UCSD-AML1 (cell line): ENCODE measurements around the gene CNOT8.
"Not testable (repeated sequence)": the region's sequence is repeated elsewhere in the genome, so short reads cannot be mapped to it uniquely, and the experiment has no call there.

Experiments used
- DNase-seq: peaks from one replicate; lab custom pipeline; 2025; ENCODE audit not compliant: unreplicated experiment; lab: John Stamatoyannopoulos, UW

Gene CNOT8

DNA sequence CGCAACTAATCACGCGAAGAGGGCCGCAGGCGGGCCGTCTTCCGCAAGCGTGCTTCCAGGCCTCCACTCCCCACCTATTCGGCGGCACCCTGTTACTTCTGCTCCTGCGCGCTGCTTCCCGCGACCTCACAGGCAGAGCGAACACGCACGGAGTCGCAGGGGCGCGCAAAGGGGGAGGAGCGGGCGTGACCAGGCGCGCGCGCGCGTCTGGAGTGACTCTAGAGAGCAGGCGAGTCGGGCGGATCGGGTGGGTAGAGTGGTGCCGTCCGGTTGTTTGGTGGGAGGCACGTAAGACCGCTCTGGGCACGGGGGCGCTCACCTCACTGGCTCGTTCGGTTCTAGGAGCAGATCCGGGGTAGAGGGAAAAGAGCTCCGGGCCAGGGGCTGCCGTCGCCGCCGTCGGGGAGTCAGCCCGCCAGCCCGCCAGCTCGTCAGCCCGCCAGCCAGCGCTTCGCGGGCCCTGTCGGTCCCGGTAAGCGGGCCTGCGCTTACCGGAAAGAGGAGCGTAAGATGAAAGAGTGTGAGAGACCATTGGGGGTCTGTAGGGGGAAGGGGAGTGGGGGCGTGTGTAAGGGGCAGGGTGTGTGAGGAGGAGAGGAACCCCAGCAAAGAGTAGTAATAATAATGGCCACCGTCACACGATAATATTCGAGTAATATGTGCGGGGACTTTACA lies at the start of gene CNOT8:
CNOT8 (plus strand) TSS at position 331 of the 675 bp plus-strand sequence. CDS start 4,652 bp downstream, outside the sequence.
- peak; percentile 98 for DNase-seq

DNA sequence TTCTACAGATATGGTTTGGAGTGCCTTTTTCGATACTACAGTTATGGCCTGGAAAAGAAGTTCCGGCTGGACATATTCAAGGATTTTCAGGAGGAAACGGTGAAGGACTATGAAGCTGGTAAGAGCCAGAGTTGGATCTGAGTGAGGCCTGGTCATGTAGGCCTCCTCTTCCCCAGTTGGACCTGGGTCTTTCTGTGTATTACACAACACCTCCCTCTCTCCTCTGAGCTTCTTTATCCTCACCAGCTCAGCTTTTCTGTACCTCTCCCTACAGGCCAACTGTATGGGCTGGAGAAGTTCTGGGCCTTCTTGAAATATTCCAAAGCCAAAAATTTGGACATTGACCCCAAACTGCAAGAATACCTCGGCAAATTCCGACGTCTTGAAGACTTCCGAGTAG lies 47.2 kb upstream of the CNOT8 start:
- no peak for DNase-seq

GRCh38 chr5:154811653-154812465 lies 46.6 kb upstream of the CNOT8 start:
- peak; percentile 46 for DNase-seq

- DNase-seq: no peak
These were observed 45.3 kb upstream of the CNOT8 start for GRCh38 chr5:154813158-154813557.

GRCh38 chr5:154813736-154814135 lies 44.7 kb upstream of the CNOT8 start:
- DNase-seq: no peak

DNA sequence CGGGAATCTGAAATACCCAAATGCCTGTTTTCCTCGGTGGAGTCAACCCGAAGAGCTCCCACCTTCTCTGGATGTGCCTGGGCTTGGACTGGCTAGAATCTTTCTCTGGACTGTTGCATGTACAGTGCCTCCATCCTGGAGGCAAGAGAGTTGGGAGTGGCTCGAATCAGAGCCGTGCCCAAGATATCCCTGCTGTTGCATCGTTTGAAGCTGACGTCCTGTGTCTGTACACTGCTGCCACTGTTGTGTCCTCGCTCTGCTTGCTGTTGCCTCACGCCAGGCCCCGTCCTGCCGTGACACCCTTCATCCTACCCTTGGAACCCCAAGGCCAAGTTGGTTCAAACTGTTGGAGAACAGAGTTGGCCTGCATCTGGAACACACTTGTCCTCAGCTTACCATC lies 43.4 kb upstream of the CNOT8 start:
- no peak for DNase-seq

- no peak for DNase-seq
These were observed 42.7 kb upstream of the CNOT8 start for GRCh38 chr5:154815684-154816247.

GRCh38 chr5:154816891-154817492 lies 41.4 kb upstream of the CNOT8 start:
- no peak for DNase-seq

DNA sequence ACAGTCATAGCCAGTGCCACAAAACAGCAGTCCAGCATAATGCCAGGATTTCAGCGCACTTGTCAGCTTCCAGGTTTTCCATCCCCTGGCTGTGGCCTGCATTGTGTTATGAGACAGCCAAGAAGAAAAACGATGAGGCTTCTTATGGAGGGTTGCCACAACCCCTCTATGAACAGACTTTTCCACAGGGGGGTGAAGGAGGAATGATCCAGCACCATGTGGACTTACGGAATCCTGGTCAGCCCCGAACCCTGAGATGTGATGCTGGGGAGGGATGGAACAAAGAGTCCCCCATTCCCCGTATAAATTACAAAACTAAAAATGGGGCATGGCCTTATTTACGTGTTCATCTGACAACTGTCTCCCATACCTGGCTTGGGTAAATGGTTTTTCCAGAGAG lies 40.6 kb upstream of the CNOT8 start:
- no peak for DNase-seq

DNA sequence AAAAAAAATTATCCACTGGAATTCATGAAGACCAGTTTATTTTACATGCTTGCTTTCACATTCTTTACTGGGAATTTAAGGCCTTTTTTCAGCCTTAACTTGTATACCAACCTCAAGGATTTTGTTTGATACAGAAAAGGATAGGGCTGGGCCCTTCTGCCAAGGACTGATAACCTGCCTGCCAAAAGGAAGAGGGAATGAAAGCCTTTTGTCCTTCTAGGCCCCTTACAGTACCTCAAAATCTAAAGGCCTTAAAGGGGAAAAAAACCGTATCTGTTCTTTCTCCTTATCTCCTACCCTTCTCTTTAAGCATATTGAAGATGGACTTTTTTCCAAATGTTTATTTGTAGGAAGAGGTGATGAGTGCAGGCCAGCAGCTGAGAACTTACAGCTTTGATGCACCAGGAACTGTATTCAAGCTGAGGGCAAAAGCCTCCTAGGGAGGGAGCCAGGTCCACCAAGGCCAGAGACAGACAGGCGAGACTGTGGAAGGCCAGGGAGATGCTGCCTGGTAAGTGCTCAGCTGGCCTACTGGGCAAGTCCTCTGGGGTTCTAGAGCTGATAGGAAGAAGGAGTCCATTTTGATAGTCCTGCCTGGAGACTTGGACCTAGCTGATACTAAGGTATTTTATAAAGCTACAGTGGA lies 39.8 kb upstream of the CNOT8 start:
- no peak for DNase-seq

DNA sequence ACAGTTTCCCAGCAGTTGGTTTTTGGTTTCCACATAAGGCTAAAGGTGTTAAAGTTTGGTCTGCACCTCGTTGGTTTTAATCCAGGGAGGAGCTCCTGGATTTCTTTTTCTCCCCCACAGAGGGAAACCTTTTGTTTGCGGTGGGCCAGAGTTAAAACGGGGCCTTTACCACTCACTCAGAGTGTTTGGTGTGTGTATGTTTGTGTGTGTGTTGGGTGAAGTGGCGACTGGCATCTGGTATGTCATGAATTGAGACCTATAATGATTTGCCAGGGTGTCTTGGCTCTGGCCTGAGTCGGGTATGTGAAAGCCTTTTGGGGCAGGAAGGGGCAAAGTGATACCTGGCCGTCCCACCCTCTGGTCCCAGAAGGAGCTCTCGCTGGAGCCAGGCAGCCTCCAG lies 38.9 kb upstream of the CNOT8 start:
- DNase-seq: no peak

DNA sequence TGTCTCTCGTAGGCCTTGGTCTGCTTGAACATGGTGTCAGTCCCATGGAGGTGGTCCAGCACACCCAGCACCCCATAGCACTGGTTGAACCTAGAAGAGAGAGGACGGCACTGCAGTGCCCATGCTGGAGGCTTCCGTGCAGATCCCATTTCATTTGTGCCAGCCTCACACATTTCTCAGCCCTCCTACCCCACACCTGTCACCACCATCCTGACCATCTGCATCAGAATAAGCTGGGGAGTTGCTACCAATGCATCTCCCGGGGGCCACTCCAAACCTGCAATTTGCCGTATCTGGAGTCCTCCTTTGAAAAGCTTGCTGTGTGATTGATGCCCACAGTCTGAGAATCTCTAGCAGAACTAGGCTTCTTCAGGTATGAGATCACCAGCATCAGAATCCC lies 38.0 kb upstream of the CNOT8 start:
- no peak for DNase-seq

DNA sequence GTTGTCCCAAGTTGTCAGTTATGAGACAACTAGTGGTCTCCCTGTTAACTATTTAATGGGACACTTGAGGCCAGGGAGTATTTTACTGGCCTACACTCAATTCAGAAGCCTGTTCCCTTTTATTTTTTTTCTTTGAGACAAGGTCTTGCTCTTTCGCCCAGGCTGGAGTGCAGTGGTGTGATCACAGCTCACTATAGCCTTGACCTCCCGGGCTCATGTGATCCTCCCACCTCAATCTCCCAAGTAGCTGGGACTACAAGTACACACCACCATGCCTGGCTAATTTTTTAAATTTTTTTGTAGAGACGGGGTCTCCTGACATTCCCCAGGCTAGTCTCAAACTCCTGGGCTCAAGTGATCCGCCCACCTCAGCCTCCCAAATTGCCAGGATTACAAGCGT lies 35.5 kb upstream of the CNOT8 start:
- not testable (repeated sequence) for DNase-seq

- DNase-seq: no peak
These were observed 34.8 kb upstream of the CNOT8 start for GRCh38 chr5:154823605-154824004.

DNA sequence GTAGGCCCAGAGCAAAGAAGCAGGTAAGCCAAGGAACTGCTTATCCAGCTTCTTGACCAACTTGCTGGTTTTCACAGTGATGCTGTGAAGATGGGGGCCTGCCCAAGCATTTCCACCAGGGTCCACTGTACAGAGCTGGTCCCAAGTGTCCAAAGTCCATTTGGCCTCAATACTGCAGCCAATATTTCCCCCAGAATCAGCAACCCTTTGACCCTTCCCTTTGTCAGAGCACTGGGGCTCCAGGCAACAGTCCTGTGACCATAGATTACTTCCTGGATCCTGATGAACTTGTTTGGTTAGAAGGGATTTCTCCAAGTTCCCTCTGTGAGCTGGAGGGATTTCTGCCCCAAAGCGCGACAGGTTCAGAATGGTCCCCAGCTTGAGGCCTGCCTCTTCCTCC lies 34.4 kb upstream of the CNOT8 start:
- no peak for DNase-seq

DNA sequence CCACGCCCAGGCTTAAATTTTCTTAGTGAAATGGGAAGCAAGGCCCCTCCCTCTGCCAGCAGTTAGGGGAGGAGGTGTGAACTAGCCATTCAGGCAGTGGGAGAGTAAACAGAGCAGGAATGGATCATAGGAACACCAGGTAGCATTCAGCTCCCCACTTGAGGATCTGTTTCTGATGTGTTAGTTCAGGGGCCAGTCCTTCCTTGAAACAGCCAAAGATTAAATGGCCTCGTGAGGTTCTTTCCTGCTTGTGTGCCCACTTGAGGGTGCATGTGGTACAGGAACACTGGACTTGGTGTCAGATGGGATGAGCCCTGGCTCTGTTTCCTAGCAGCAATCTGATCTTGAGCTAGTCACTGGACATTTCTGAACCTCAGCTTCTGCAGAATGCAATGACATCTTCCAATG lies 29.2 kb upstream of the CNOT8 start:
- DNase-seq: no peak

DNA sequence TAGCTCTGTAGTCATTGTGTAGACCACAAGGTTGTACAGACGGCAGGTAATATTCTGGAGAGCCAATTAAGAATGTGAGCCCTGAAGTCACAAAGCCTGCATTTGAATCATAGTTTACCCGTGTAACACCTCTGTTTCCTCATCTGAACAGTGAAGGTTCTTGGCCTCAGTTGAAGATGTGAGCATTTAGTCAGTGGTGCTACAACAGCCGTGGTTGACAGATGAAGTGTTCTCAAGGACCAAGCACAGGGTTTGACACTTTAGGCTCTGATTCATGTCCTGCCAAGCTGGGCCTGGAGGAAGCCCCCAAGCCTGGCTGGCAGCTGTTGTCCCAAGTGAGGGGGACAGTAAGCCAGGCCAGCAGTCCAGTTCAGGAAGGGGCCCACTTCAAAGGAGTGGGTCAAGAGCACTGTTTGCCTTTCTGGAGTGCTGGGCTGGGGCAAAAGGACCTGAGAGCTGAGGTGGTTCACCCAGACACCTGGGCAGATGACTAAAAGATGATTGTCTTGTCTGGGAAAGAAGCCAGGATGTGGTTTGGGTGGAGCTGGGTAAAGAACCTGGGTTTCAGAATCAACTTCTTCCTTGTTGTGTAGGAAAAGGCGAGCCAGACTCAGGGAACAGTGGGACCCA lies 28.7 kb upstream of the CNOT8 start:
- no peak for DNase-seq

DNA sequence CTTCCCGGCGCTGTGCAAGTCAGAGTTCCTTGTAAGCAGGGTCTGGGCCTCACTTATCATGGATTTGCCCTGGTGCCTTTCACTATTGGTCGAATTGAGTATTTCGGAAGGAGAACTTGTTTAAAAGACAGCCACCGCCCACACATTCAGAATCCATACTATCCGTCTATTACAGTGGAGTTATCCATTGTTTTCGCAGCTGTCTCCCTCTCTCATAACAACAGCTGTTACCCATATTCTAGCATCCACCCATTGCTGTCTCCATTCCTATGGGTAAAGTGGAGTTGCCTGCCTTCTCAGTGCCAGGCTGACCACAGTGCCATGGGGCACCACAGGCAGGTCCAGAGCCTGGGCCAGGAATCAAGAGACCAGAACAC lies 28.2 kb upstream of the CNOT8 start:
- DNase-seq: no peak

GRCh38 chr5:154830596-154830995 lies 27.8 kb upstream of the CNOT8 start:
- no peak for DNase-seq

DNA sequence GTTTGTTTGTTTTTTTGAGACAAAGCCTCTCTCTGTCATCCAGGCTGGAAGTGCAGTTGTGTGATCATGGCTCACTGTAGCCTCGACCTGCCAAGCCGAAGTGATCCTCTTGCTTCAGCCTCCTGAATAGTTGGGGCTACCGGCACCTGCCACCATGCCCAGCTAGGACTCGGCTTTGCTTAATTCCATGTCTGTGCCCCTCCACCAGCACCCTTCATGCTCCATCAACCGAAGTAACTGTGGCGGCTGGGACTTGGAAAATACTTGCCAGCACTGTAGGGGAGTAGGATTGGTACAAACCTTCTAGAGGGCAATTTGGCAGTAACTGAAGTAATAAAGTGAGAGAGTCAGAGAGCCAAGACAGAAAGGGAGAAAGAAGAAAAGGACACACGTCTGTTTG lies 27.0 kb upstream of the CNOT8 start:
- no peak for DNase-seq

DNA sequence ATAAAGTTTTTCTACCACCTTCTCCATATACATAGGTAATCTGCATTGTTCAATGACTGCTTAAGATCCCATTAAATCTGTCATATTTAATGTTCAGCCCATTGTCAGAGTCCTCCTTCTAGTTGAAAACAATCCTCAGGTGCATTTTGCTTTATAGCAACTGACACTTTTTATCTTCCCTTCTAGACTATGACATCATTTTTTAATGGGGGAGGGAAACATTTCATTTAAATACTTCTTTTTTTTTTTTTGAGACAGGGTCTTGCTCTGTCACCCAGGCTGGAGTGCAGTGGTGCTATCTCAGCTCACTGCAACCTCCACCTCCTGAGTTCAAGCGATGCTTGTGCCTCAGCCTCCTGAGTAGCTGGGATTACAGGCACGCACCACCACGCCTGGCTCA lies 25.6 kb upstream of the CNOT8 start:
- not testable (repeated sequence) for DNase-seq
